Mucosa of descending colon (tissue), 3 donors: ENCODE results near the gene SPAG6. TPM values are rescaled to one million over a fixed set of nuclear protein-coding genes. Genes with fewer than 3 reads are reported as not detected.

Source experiments
- ATAC-seq: fragments of 200-7000 bp; cut with Tn5 transposase; one replicate; pipeline ENCODE4 v1.9.1; 2020; ENCODE audit warnings: mild to moderate bottlenecking, moderate library complexity
- DNase-seq, 3 donors: peaks; one replicate each; pipeline ENCODE4 v3.0.0-alpha.2; 2020
- H3K36me3 ChIP-seq: fragments of 200-600 bp; one replicate; pipeline ENCODE4 v1.8.0; 2021; ENCODE audit warnings: low read depth, mild to moderate bottlenecking
- H3K4me1 ChIP-seq: fragments of 200-600 bp; one replicate; pipeline ENCODE4 v1.8.0; 2021; ENCODE audit warnings: low read depth, mild to moderate bottlenecking
- H3K4me3 ChIP-seq: fragments of 200-600 bp; one replicate; pipeline ENCODE4 v1.8.0; 2021; ENCODE audit warnings: mild to moderate bottlenecking
- H3K9me3 ChIP-seq: fragments of 200-600 bp; one replicate; pipeline ENCODE4 v1.8.0; 2021; ENCODE audit warnings: mild to moderate bottlenecking
- CTCF ChIP-seq: fragments of 200-600 bp; IDR thresholded peaks from one replicate; pipeline ENCODE4 v1.8.0; 2022; ENCODE audit warnings: antibody characterized with exemption, mild to moderate bottlenecking
- intact Hi-C, 2 donors: fragments of 100-400 bp; cut with DNase I in 1 of 2; cut with micrococcal nuclease in 1 of 2; formaldehyde crosslinking; loops; one replicate each; pipeline versions ENCODE4 v1.11.0 to v1.11.1; 2022; cut with DNase I, micrococcal nuclease
- total RNA-seq, 3 donors: library from RNA; stranded (reverse); fragmentation: NEBNext Ultra II Directional in 2 of 3; extraction: Animal tissue kit (Norgen Biotek cat#: 25700) in 2 of 3; gene quantifications; one replicate each; pipeline versions ENCODE4 v1.2.1 to v1.2.4, GENCODE V29; 2021 to 2023
- donor health status: DM: no; HTN: no; CAD: no; lungs with moderate emphysema.
- donor health status: DM: no; HTN: no; CAD: no.
- donor health status: DM: no; HTN: yes; CAD: no.

SPAG6 gene
- total RNA-seq, 3 donors from 2014 or later = not detected

- DNase-seq (peak; percentile 90 to 91 (median 91)), ATAC-seq (peak; percentile 87)
- no peak for TF ChIP-seq CTCF
- Histone ChIP-seq H3K36me3 (no peaks in the 10 kb centered on the region), H3K4me3 (peak within 1 kb of the TSS; percentile 49), H3K4me1 (peaks cover 16% of the 10 kb centered on the region), H3K9me3 (no peaks in the 10 kb centered on the region)
- intact Hi-C loops = no loop called here
Measured at GRCh38 chr10:22316286-22317075, 28.8 kb upstream of the SPAG6 start, which contains the start of gene COMMD3. COMMD3 (plus strand) TSS chr10:22316388; CDS start chr10:22316418, 30 bp downstream.

- ATAC-seq (peak; percentile 55), DNase-seq (peak in 1 of 3 donors; percentile 53)
- no peak for TF ChIP-seq CTCF
- H3K4me1 ChIP-seq = peaks cover 16% of the 10 kb centered on the region
- H3K9me3 ChIP-seq = no peaks in the 10 kb centered on the region
- peak overlapping the region; percentile 49 for H3K4me3 ChIP-seq
- H3K36me3 ChIP-seq = no peaks in the 10 kb centered on the region
- intact Hi-C loops = no loop called here
Measured at GRCh38 chr10:22317076-22317370, 28.3 kb upstream of the SPAG6 start.

GRCh38 chr10:22317771-22318565 lies 27.3 kb upstream of the SPAG6 start:
- Histone ChIP-seq H3K36me3 (no peaks in the 10 kb centered on the region), H3K4me3 (no peak overlapping the region), H3K9me3 (no peaks in the 10 kb centered on the region), H3K4me1 (peaks cover 25% of the 10 kb centered on the region)
- ATAC-seq = no peak
- no peak for DNase-seq
- intact Hi-C loops = no loop called here
- TF ChIP-seq CTCF = no peak

- intact Hi-C loops = no loop called here
- TF ChIP-seq CTCF = no peak
- no peak for ATAC-seq
- no peak overlapping the region for H3K4me3 ChIP-seq
- peaks cover 25% of the 10 kb centered on the region for H3K4me1 ChIP-seq
- no peak for DNase-seq
- H3K36me3 ChIP-seq = no peaks in the 10 kb centered on the region
- no peaks in the 10 kb centered on the region for H3K9me3 ChIP-seq
Measured at GRCh38 chr10:22318772-22319171, 26.5 kb upstream of the SPAG6 start.

GRCh38 chr10:22319547-22319979 lies 25.7 kb upstream of the SPAG6 start:
- Histone ChIP-seq H3K4me1 (peaks cover 30% of the 10 kb centered on the region), H3K4me3 (no peak overlapping the region), H3K36me3 (no peaks in the 10 kb centered on the region), H3K9me3 (no peaks in the 10 kb centered on the region)
- intact Hi-C loops = no loop called here
- no peak for TF ChIP-seq CTCF
- ATAC-seq (no peak), DNase-seq (no peak)
